GM12874 (cell line): ENCODE results near the gene CCDC136.

Experiments used
- CTCF ChIP-seq: IDR thresholded peaks from 2 replicates; pipeline ENCODE4 v1.5.1; 2011; ENCODE audit warnings: low read depth, mild to moderate bottlenecking, control low read depth, low read length, moderate library complexity; ENCODE audit not compliant: insufficient read depth

CCDC136 gene

DNA sequence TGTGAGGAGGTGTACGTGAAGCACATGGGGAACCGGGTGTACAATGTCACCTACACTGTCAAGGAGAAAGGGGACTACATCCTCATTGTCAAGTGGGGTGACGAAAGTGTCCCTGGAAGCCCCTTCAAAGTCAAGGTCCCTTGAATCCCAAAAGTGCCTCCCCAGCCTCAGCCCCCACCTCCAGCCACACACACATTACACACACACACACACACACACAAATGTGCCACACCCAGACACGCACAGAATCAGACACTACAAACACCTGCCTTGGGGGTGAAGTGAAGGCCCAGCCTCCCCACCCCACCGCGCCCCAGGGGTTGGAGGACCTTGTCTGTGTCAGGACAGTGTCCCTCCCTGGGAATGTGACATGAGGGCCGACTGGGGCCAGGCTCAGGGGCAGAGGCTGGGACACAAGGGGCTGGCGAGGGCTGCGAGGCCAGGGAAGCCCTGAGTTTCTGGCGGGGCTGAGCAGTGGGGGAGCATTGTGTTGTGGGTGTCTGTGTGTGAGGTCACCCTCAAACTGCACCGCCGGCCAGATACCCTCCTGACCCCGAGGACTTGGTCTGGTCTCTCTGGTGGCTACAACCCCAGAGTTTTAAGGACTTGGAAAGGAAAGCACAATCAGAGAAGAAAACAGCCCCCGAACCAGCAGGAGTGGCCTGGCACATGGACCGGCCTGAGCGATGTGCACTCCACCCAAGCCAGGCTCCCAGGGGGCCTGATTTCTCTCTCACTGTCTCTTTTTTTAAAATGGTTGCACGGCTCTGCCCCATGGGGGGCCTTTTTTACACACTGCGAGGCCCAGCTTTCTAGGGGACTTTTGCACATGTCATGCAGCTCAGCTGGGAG is 66.8 kb downstream of the CCDC136 start:
- no peak for TF ChIP-seq CTCF

DNA sequence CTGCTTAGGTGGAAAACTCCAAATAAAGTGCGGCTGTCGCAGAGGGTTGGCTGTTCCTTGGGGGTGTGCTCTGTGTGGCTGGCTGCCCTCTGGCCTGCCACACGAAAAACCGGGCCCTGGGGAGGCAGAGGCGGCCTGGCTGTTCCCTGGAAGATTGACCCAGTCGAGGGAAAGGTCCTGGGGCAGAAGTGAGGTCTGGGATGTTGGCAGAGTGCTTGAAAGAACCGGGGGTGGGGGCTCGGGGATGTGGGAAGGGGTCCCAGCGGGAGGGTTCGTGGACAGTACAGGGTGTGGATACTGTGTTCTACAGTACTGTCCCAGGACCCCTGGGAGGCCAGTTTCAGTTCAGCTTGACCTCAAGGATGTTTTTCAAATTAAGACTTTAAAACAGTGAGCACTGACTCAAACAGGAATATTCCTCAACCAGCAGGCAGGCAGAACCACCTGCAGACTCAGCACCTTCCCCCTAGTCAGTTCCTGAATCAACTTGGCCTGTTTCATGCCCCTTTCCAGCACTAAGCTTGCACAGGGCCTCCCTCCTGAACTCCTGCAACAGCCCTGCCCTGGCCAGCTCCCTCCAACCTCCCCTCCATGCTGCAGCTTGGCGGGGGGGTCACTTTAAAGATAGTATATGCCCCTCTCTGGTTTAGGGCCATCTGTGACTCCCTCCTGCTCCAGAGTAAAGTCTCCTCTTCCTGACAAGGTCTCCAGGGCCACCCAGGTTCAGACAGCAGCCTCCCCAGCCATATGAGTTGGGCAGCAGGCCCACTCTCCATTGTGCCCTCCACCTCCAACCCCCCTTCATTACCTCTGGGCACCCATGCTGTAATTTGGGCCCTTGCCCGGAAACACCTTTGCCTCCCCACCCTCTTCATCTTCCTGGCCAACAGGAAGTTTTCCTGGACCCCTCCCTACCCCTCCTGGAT is 67.7 kb downstream of the CCDC136 start:
- no peak for TF ChIP-seq CTCF

- 0 out of 2 replicates have a peak, but pooled peaks have one; percentile 15 for TF ChIP-seq CTCF
Measured at GRCh38 chr7:128860158-128861073, 68.6 kb downstream of the CCDC136 start.

GRCh38 chr7:128861957-128862570 is 70.3 kb downstream of the CCDC136 start:
- no peak for TF ChIP-seq CTCF

DNA sequence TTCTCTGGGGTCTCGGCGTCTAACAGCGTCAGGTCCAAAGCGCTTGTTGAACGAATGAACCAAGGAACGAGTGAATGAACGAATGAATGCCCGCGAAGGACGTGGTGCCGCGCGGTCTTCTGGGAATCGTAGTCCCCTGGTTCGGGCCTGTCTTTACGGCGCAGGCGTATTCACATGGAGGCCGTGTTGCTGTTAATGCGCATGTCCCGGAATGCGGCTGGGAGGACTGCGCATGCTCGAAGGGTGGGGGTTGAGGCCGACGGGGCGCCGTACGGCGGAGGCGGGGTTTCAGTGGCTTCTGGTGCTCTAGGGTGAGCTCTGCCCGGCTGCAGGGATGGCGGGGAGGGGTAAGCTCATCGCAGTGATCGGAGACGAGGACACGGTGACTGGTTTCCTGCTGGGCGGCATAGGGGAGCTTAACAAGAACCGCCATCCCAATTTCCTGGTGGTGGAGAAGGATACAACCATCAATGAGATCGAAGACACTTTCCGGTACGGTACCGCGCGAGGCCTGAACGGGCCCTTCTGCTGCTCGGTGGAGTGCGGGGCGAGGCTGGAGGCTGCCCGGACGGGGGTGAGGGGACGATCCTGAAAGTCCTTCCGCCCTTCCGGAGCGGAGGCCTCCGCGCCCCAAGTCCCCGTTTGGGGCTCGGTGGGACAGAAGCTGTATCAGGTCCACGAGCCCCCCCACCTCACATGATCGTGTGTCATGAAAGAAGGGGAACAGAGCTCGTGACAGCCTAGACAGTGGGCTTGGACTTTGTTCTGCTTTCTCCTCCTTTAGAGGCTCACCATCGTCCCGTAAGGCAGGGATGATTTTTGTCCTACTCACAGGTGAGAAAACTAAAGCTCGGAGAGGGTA is 71.0 kb downstream of the CCDC136 start, which contains the start of gene ATP6V1F:
ATP6V1F (plus strand) TSS at position 286 of the 862 bp plus-strand sequence; CDS start at position 335, 49 bp downstream.
- no peak for TF ChIP-seq CTCF

- TF ChIP-seq CTCF = peak; percentile 59
Measured at GRCh38 chr7:128863433-128863989, 71.7 kb downstream of the CCDC136 start.
